A549 (cell line): ENCODE measurements around the gene CSRP2.

Source experiments
- POLR2A ChIP-seq: IDR thresholded peaks from 2 replicates; pipeline ENCODE4 v1.6.1; 2012; ENCODE audit warnings: mild to moderate bottlenecking, low read length
- RAD21 ChIP-seq, 2 experiments: fragments of >200 bp in 1 of 2; sonication (Bioruptor Twin) in 1 of 2; formaldehyde crosslinking in 1 of 2; IDR thresholded peaks in 1 of 2; conservative IDR thresholded peaks in 1 of 2; 2 replicates in 1 of 2; 3 replicates in 1 of 2; pipeline ENCODE4 v1.6.1; 2012 to 2018; ENCODE audit warnings: inconsistent platforms in 1 of 2
- TF ChIP-seq, protein P1 (sequence below): fragments of >200 bp; sonication (Bioruptor Twin); formaldehyde crosslinking; IDR thresholded peaks from 3 replicates; pipeline ENCODE4 v1.5.1; 2016

GRCh38 chr12:76874027-76874426 is 4.8 kb downstream of the CSRP2 start:
- TF ChIP-seq POLR2A = no peak
- TF ChIP-seq, protein P1, sequence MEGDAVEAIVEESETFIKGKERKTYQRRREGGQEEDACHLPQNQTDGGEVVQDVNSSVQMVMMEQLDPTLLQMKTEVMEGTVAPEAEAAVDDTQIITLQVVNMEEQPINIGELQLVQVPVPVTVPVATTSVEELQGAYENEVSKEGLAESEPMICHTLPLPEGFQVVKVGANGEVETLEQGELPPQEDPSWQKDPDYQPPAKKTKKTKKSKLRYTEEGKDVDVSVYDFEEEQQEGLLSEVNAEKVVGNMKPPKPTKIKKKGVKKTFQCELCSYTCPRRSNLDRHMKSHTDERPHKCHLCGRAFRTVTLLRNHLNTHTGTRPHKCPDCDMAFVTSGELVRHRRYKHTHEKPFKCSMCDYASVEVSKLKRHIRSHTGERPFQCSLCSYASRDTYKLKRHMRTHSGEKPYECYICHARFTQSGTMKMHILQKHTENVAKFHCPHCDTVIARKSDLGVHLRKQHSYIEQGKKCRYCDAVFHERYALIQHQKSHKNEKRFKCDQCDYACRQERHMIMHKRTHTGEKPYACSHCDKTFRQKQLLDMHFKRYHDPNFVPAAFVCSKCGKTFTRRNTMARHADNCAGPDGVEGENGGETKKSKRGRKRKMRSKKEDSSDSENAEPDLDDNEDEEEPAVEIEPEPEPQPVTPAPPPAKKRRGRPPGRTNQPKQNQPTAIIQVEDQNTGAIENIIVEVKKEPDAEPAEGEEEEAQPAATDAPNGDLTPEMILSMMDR = no peak
- TF ChIP-seq RAD21 (conservative IDR thresholded peaks at IDR 0.05 in 1 of 2, IDR thresholded peaks at IDR 0.05 in 1 of 2) = no peak
